Transverse colon (tissue), 3 donors: ENCODE measurements around the gene ZNF814.

ENCODE experiments used
- CTCF ChIP-seq, 5 experiments: fragments of 200-600 bp in 3 of 5; fragments of 450-650 bp in 2 of 5; sonication (generic) in 3 of 5; IDR thresholded peaks; 1 replicate in 2 of 5; 2 replicates in 3 of 5; pipeline ENCODE4 v1.5.1; 2016 to 2017; ENCODE audit warnings: antibody characterized with exemption in 5 of 5, inconsistent platforms in 3 of 5, mild to moderate bottlenecking in 2 of 5, moderate library complexity in 1 of 5
- POLR2A ChIP-seq: fragments of 450-650 bp; IDR thresholded peaks from one replicate; pipeline ENCODE4 v1.6.1; 2016; ENCODE audit warnings: antibody characterized with exemption, mild to moderate bottlenecking, moderate library complexity

GRCh38 chr19:57905258-57905657, 16.4 kb upstream of the ZNF814 start:
- TF ChIP-seq CTCF (IDR thresholded peaks at IDR 0.05) (no peak), POLR2A (no peak)
